Epithelial cell of proximal tubule (primary cell): ENCODE data around the gene LCAT. TPM values are rescaled to one million over a fixed set of nuclear protein-coding genes. Genes with fewer than 3 reads are reported as not detected.
A peak's percentile ranks its signal among the peaks of the same experiment; 100 is the strongest.

Experiments used
- DNase-seq: peaks from one replicate; pipeline ENCODE4 v3.0.0-alpha.2; 2011; ENCODE audit warnings: low read depth
- H3K4me3 ChIP-seq: 2 replicates; pipeline ENCODE4 v1.5.1; 2011; ENCODE audit warnings: low read depth, mild to moderate bottlenecking, low read length
- total RNA-seq: library from RNA; depleted of rRNA; stranded (reverse); fragments of >200 nt; gene quantifications from 2 replicates; pipeline ENCODE4 v1.2.3, GENCODE V29; 2015
- TF ChIP-seq, protein P1 (sequence below): conservative IDR thresholded peaks from 2 replicates; pipeline ENCODE4 v1.5.1; 2012; ENCODE audit warnings: low read depth, mild to moderate bottlenecking, low read length

LCAT gene
- total RNA-seq, 1 donor from 2014 or later: 7.5 TPM

- DNase-seq: no peak
Measured at GRCh38 chr16:67987460-67988160, 43.7 kb upstream of the LCAT start.

GRCh38 chr16:67986949-67987348 is 43.0 kb upstream of the LCAT start:
- no peak for DNase-seq
- TF ChIP-seq, protein P1, sequence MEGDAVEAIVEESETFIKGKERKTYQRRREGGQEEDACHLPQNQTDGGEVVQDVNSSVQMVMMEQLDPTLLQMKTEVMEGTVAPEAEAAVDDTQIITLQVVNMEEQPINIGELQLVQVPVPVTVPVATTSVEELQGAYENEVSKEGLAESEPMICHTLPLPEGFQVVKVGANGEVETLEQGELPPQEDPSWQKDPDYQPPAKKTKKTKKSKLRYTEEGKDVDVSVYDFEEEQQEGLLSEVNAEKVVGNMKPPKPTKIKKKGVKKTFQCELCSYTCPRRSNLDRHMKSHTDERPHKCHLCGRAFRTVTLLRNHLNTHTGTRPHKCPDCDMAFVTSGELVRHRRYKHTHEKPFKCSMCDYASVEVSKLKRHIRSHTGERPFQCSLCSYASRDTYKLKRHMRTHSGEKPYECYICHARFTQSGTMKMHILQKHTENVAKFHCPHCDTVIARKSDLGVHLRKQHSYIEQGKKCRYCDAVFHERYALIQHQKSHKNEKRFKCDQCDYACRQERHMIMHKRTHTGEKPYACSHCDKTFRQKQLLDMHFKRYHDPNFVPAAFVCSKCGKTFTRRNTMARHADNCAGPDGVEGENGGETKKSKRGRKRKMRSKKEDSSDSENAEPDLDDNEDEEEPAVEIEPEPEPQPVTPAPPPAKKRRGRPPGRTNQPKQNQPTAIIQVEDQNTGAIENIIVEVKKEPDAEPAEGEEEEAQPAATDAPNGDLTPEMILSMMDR: no peak
- H3K4me3 ChIP-seq: no peak overlapping the region

More at GRCh38 chr16:67987460-67988160, 43.7 kb upstream of the LCAT start:
- TF ChIP-seq, protein P1: no peak
- no peak overlapping the region for H3K4me3 ChIP-seq

GRCh38 chr16:67982011-67982696 is 38.2 kb upstream of the LCAT start:
- no peak for DNase-seq
- no peak overlapping the region for H3K4me3 ChIP-seq
- TF ChIP-seq, protein P1: no peak

DNA sequence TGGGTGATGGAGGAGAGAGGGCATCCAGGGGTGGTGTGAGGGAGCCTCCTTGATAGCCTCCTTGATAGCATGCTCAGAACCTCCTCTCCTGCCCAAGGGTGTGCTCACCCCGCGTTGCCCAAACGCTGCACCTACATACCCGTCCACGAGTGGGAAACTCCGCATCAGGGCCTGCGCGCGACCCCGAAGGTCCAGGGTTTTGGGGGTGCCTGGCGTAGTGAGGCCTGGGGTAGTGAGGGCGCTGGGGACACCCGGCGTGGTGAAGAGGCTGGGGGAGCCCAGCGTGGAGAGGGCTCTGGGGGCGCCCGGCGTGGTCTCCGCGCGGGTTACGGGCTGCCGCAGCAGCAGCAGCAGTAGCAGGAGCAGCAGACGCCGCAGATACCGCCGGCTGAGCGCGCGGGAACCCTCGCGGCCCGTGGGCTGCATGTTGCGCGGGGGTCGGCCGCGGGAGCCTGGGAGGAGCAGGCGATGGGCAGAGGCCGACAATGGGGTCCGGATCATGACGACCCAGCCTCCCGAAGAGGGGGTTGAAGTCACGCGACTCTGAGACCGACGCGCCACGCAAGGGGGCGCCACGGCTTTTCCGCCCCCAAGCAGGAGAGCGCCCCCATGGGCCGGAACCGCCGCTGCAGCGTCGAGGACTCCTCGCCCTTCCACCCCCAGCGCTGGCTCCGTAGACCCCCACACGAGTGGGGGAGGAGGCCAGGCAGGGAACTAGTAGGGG is 36.2 kb upstream of the LCAT start, which contains the start of gene DPEP3:
DPEP3 (minus strand) TSS at position 545 of the 724 bp plus-strand sequence; CDS start at position 426, 119 bp downstream.
- no peak within 1 kb of the TSS for H3K4me3 ChIP-seq
- TF ChIP-seq, protein P1: peak; percentile 28

DNA sequence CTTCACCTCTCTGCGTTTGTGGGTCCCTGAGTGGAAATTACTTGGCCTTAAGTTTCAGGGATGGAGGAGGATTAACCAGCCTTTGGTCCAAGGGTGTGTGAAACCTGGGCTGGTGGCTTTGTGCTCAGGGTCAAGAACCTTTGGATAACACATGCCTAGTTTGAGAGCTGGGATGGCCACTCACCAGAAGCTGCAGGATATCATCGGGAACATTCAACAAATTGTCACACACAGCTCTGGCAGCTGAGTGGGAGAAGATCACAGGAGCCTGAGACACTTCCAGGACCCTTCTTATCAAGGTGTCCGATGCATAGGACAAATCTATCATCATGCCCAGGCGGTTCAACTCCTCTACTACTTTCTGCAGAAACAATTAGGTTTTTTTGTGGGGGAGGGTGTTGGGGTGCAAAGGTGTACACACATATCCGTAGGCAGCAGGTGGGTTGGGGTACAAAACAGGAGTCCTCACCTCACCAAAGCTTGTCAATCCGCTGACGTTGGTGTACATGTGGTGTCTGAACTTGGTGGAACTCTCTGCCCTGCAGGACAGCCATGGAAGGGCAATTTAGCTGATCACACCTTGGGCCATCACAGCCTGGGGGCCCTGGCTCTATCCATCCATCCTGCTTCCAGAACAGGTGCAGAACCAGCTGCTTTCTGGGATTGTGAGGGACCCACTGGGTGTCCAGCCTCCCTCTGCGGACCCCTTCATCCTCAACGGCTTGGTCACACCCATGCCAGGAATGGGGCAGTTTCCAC is 33.7 kb upstream of the LCAT start:
- no peak for DNase-seq
- H3K4me3 ChIP-seq: no peak overlapping the region
- TF ChIP-seq, protein P1: no peak

More for the DNA sequence above, 36.2 kb upstream of the LCAT start, which contains the start of gene DPEP3:
- DNase-seq: no peak

DNA sequence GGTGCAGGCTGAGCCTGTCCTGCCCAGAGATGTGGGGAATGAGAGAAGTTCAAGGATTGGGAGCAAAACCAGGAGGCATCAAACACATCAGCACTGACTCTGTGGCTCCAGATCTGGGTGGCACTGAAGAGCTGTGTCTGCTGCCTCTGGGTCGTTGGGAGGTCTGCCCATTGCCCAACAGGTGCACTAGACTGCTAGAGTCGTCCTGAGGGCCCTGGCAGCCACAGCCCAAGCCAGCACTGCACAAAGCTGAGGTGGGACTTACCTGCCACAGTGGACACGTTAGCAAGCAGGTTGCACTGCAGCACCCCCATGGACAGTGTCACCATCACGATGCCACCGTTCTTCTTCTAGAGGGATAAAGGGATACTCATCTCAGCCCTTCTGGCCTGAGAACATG is 33.1 kb upstream of the LCAT start:
- TF ChIP-seq, protein P1: no peak

More for the DNA sequence above, 33.1 kb upstream of the LCAT start:
- DNase-seq: no peak
- no peak overlapping the region for H3K4me3 ChIP-seq
